Measurements from ENCODE around the gene MRPS6.

MRPS6 gene

DNA sequence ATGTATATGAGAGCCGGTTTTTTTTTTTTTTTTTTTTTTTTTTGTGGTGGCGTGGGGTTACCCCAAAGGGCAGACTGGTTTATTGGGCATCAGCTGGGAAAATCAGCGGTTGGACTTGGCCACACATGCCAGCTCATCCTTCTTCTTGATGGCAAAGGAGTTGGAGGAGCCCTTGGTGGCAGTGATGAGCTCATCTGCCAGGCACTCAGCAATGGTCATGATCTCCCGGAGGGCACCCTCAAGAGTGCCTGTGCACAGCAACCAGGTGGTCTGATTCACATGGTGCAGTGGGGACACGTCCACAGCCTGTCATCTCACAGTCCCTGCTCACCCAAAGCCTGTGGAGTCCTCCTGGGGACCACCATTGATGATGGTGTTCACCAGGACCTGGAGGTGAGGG is 62.0 kb downstream of the MRPS6 start:
- no peak for DNase-seq

DNA sequence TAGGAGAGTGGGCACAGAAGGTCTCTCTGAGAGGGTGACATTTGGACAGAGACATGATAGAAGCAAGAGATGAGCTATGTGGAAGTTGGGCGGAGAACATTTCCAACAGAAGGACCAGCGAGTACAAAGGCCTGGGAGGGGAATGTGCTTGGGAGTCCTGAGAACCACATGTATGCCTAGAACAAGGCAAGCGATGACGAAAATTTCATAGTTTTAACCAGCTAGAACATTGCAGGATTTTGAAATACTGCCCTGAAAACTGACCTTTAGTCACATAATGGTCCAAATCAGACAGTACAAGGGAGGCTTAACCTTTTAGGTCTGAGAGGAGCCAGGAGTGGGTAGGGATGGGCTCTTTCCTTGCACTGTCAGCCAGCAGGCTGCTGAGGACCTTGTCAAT is 68.0 kb downstream of the MRPS6 start:
- DNase-seq: no peak

DNA sequence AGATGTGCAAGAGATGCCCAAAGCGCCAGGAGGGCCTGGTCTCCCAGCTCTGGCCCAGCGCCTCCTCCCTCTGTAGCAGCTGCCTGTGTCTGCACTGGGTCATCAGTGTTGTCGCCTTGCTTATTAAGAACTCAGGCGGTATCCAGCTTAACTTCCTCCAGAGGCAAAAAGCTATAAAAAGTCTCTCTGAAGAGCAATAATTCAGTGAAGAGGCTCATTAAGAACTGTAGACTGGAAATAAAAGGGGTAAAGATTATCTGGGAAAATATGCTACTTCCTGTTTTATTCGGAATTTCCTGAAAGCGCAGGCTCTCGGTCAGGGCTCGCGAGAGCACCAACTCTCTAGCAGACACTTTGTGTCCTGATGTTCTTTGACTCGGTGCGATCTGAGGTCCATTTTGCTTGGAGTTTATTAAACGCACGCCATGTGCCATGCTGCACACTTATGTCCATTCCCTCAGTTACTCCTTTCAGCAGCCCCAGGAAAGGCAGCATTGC is 70.4 kb downstream of the MRPS6 start:
- no peak for DNase-seq

DNA sequence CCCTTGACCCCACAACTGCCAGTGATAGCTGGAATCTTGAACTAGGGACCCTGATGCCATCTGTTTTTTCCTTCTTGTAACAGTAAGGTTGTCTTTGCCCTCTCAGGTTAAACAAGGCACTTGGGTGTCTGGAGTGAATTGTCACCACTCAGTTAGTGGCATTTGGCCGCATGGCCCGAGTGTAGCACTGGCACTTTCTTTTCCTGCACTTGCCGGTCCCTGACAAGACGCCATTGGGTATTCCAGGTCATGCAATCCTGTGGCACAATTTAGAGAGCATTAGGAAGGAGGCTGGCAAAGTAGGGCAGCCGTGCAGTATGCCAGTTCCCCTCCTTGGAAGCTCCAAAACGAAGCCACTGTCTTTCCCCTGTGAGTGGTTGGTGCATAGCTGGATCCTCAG is 70.8 kb downstream of the MRPS6 start:
- no peak for DNase-seq

DNA sequence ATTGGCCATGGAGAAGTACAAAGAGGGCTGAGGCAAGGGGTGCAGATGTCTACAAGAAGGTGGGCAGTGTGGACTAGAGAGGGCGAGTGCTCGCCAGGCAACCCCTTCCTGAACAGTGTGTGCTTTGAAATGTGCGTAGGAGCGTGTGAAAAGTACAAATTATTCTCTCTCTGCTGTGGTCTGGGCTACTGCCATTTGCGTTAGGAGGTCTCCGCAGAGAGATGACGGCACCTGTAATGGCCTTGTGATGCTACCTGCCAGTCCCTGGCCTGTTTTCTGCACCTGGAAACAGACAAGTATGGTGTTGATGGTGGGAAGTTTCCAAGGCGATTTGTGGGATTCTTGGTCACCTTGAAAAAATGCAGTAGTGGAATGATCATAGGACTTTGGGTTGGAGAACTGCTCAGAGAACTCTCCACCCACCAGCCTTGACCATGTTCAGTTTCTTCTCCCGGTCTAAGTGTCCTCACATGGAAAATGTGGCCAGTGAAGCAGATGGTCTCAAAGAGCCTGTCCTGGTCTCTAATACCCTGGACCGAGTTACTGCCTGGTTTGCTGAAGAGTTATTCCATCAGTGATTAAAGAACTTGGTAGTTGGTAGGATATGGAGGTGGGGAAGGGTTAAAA is 74.5 kb downstream of the MRPS6 start:
- no peak for DNase-seq

DNA sequence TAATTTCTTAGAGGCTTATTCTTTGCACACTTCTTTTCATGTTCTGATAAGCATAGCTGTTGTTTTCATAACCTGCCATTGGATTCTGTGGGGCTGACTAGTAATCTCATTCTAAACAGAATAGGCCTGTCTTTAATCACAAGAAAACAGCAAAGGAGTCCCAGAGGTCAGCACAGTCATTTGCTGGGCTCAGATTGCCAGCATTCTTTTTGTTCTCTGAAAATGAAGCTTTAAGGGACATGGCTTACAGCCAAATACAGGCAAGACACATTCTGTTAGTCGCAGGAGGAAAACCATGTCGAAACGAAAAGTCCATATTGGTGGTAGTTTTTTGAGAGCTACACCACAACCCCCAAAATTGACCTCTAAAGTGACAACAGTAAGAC is 75.0 kb downstream of the MRPS6 start:
- no peak for DNase-seq

DNA sequence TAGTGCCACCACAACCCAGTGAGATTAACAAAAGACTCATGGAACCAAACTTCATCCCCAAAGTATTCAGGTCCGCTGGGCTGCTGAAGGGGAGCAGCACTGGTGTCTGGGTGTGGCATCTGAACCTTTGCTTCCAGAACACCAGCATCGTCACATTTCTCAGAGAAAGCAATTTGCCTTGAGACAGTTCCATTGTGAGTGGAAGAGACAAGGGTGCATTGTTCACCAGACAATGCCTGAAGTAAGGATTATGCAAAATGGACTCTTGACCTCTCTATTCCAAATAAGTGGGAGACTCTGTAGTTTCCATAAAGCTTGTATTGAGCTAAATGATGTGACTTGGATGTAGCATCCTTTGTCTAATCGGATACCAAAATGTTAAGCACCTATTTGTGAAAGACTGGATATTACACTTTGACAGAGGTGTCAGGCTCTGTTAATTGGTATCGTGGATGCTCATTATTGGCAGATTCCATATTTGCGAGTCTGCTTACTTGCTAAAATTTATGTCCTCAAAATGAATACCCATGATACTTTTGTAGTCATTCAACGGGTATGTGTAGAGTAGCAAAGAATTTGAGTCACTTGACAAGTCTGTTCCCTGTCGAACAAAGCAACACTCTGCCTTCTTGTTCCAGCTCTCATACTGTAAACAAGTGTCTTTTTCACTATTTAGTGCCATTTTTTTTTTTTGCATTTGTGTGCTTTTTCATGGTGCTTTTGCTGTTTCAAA is 75.6 kb downstream of the MRPS6 start:
- DNase-seq: no peak

DNA sequence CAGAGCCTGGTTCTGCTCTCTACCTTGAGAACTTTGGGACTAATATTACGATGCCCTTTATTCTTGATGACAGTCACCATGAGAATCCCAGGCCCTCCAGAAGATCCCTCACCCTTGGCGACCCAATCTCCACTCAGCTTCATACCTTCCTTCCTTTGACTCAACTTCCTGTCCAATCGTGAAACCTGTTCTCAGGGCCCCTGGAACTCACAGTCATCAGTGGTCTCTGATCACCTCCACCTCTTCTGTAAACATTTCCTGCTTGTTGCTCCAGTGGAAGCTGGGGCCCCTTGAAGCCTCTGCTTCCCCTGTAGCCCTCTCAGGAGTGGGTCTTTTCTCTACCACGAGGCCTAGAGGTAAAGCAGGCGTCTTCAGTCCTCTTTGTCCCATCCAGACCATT is 79.1 kb downstream of the MRPS6 start:
- no peak for DNase-seq

DNA sequence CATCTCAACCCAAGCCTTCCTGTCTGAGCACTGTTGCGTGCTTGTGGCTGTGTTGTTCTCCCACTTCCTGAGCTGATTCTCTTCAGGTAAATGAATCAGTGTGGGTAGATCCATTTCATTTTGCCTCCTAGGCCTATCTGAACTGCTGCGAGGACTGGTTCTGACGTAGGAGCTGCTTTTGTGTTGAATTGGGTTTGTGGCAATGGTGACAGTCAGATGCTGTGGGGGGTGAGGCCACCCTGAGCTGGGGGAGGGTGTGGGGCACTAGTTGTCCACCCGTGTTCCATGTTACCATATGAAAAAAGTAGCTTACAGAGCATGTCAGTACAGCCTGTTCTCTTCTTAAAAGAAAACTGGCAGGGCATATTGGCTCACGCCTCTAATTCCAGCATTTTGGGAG is 81.5 kb downstream of the MRPS6 start:
- DNase-seq: no peak

DNA sequence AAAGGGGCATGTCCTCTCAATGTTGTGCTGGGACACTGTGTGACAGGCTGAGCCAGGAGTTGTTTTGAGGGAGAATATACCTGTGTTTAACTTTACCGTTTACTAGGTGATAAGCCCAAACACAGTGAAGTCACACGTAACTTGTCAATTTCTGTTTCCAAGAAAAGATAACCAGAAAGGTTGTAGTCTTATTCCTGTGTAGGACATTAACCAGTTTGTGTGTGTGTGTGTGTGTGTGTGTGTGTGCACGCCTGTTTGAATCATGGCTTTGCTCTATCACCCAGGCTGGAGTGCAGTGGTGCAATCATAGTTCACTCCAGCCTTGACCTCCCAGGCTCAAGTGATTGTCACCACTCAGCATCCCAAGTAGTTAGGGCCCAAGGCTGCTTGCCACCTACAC is 83.6 kb downstream of the MRPS6 start:
- DNase-seq: no peak

DNA sequence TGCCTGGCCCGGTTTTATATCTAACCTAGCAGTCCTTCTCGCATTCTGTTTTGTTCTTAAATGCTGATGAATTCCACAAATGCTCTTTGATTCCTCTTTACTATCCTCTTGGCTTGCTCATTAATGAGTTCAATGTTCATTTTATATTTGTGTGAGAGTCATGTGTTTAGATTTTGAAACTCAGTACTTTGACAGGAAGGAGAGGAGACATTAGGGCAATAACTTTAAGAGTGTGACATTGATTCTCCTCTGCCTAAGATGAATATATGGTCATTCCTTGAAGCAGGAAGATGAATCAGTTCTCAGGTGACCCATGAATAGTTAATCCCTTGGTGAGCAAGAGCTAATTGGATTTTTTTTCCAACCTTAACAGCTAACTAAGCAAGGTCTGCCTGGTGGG is 84.1 kb downstream of the MRPS6 start:
- DNase-seq: no peak

DNA sequence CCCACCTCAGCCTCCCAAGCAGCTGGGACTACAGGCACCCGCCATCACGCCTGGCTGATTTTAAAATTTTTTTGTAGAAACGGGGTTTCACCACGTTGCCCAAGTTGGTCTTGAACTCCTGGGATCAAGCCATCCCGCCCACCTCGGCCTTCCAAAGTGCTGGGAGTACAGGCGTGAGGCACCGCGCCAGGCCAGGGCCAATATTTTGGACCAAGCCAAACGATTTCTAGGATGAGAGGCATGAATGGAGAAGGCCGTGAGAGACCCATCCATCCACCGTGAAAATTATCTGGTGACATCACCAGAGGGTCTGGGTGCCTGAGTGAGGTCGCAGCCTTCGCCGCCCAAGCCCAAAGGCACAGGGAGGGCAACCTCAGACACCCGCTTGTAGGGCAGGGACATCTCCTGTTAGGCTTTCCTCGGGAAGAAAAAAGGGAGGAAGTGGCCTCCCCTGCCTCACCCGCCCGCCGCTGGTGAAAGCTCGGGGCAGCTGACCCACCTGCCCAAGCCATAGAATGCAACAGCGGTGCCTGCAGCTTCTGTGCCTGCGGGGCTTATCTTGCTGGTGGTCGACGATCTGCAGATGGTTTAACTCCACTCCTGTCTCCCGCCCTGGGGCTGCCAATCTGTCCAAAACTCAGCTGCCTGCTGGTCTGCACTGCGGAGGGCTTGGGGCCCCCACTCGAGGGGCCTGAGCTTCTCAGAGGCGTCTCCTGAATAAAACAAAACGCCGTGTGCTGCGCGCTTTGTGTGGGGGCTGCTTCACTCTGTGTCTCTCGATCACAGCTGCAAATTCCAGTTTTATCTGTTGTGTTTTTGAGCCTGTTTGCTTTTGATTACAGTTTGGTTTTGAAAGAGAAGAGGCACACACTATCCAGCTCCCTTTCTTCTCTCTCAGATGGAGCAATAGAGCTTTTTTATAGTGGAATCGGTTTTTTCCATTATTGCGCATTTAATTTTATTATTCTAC is 85.8 kb downstream of the MRPS6 start:
- DNase-seq: no peak

DNA sequence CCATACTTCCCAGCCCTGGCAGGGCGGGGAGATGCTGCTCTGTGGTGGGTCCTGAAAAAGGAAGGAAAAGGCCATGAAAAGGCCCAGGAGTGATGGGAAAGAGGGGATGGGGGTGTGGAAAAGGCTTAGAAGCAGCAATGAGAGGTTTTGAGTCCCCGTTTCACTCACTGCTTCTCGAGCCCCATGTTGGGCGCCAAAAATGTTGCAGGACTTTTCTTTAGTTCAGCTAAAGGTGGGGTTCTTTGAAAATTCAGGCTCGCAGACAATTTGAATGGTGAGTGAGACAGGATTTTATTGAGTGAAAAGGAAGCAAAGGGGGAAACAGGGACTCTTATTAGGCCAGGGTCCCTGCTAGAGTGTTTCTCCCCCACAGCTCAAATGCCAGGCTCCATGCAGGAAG is 93.1 kb downstream of the MRPS6 start:
- DNase-seq: no peak

DNA sequence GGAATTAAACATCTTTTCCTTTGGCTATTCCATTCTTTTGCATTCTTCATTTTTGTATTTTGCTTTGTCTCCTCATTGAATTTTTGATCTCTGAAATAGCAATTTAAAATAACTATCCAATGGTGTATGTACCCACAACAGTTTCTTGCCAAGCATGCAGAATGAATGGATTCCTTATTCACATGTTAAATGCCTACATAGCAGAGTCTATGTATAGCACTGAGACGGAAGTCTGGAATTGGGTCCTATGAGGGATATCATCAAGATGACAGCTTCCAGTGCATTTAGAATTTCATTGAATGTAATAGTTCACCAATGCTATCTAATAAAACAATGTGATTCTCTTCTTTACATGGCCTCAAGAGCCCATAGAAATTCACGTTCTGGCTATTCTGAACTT is 97.5 kb downstream of the MRPS6 start:
- no peak for DNase-seq

DNA sequence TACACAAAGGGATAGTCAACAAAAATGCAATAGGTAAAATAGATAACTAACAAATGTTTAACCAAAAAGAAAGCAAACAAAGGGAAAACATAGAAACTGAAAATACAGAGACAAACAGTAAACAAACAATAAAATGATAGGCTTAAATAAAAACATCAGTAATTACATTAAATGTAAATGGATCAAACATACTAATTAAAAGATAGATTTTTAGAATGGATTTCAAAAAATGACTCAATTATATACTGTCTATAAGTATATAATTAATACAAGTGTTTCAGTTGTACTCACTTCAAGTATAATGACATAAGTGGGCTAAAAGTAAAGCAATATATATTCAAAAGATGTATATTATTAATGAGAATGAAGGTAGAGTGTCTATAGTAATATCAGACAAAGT is 101.1 kb downstream of the MRPS6 start:
- no peak for DNase-seq

DNA sequence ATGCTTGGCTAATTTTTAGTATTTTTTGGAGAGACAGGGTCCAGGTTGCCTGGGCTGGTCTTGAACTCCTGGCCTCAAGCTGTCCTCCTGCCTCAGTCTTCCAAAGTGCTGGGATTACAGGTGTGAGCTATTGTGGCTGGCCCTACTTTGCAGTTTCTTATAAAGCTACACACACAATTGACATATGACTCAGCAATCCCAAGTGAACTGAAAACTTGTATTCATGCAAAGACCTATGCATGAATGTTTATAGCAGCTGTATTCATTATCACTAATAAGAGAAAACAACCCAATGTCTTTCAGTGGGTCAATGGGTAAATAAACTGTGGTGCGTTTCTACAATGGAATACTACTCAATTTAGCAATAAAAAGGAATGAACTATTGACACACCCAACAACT is 103.1 kb downstream of the MRPS6 start:
- no peak for DNase-seq

DNA sequence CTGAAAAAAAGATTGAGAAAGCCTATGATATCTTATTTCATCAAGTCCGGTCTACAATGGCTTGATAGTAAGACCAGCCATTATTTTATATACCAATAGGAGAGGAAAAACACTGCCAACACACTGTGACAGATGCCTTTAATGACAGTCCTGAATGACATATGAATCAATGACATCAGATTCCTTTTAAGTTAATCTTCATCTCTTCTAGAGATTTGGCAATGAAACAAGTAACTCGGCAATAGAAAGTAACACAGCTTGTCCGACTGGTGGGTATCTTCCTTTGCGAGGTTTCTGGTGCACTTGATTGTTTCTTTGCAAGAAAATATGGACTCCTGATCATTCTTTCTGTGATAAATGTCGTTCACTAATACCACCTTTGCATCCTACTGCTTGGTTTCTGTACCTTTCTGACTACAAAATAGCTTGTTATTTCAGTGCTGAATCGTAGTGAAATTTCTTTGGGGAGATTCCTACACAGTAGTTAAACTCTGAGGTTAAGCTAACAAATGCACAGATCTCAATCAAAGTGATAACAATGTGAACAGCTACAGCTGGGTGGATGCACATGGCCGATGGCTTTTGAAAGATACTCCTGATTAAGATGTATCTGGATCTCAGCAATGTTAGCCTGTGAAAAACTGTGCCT is 104.7 kb downstream of the MRPS6 start:
- no peak for DNase-seq

DNA sequence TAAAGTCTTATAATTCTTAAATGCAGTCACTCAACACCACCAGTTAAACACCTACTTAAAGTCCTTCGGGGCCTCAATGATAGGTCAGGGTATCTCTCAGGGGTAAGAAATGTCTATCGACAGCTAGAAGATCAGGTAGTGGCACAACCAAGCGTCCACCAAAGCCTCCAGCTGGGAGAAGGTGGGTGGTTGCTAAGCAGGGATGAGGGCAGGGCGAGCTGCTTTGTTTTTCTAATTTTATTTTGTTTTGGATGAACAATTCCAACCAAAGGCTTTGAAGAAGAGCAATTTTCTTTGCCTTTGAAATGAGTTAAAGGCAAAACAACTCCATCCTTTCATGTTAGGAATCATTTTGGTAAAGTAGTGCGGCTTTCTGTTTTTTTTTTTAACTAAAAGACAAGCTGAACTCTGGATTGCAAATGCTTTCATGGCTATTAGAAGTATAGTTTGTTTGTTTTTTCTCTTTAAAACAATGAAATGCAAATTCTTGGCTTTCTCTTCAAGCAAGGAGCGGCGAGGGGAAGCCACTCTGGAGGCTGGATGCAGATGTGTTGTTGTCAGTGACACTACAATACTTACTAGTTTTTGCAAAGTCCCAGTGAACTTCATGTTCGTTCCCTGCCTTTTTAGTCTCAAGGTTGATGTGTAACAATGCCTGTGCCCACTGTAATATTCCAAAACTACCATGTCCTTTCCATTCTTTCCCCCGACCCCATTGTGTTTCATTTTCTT is 106.0 kb downstream of the MRPS6 start:
- no peak for DNase-seq

DNA sequence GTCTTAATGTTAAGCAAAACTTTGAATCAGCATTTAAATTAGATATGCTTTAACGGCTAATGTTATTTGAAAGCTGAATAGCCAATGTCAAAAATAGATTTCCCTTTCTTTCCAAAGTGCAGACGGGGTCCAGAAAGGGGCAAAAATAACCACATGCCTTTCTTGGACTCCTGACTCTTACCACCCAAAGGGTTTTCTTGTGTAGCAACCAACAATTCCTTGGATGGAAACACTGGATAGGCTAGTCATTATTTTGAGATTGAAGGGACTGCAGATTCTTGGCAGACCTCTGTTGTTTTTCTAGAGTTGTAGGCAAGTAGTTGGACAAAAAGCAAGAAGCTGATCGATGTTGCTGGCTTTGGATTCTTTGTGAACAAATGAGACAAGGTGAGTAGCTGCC is 107.0 kb downstream of the MRPS6 start:
- DNase-seq: no peak

DNA sequence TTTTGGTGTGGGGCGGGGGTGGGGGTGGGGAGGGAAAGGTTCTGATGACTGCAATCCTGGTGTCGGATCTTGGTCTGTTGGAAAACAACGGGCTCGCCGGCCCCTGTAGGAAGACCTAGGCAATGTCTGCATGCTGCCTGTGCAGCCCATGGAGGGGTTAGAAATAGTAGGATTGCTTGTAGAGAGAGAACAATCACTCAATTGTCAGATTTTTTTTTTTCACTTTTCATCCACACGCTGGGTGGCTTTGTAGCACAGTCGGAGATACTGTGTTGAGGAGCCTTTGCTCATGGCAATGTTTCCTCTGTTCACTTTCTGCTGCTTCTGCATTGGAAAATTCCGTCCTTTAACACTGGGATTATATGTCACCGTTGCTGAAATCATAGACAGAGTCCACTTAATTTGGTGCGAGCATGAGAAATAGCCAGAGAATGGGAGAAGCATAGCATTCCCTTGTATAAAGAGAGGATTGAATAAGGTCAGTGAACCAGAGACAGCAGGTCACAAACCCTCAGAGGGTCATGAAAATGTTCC is 107.5 kb downstream of the MRPS6 start:
- no peak for DNase-seq

DNA sequence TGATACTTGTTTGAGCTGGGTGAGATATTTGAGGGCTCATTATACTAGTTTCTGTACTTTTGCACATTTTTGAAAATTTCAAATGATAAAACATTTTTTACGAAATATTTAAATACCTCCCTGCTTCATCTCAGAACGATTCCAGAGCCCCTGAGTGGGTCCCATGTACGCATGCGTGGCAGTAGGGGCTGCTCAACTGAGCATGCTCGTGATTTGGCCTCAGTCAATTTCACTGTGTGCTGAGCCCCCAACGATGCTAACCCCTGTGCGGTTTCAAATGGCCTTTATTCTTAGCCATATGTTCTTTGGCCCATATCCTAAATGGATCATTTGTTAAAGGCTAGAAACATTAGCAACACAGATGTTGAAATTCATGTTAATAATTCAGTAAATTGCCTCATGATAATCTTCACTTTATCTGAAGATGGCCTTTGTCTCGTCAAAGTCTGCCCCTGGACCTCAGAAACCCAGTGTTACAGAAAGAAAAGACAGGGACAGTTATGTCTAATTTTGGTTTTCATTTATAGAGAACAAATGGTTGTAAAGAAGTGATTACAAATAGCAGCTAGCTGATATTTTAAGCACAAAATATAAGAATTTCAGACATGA is 108.2 kb downstream of the MRPS6 start:
- no peak for DNase-seq

DNA sequence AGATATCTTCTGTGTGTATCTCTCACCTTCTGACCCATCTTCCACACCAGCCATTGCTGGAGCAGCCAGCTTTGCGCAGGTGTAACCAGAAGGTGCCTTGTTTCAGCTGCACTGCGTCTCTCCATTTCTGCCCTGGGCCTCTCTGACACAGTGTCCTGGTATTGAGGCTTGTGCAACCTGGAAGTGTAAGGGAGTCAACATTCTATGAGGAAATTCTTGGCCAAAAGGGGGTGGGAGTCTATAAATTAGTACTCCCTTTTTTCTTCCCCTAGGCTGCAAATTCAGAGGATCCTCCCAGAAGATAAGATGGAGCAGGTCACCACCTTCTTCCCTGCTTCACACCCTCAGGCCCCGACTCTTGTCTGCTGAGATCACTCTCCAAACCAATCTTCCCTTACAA is 109.1 kb downstream of the MRPS6 start:
- DNase-seq: no peak
